NCI-H1105 (cell line): Measurements from ENCODE around the gene SKAP1.
A peak's percentile ranks its signal among the peaks of the same experiment; 100 is the strongest.

Experiments used
- DNase-seq: peaks from one replicate; lab custom pipeline; 2025; lab: John Stamatoyannopoulos, UW

Gene SKAP1

GRCh38 chr17:48144976-48145798 lies 284.8 kb downstream of the SKAP1 start:
- no peak for DNase-seq

GRCh38 chr17:48144231-48144630 lies 285.8 kb downstream of the SKAP1 start:
- DNase-seq = no peak

- no peak for DNase-seq
Measured at GRCh38 chr17:48143629-48144028, 286.4 kb downstream of the SKAP1 start.

- DNase-seq = no peak
Measured at GRCh38 chr17:48139944-48140343, 290.1 kb downstream of the SKAP1 start.

GRCh38 chr17:48137656-48138055 lies 292.4 kb downstream of the SKAP1 start:
- no peak for DNase-seq

- no peak for DNase-seq
Measured at GRCh38 chr17:48134912-48135480, 295.0 kb downstream of the SKAP1 start.

GRCh38 chr17:48132385-48132784 lies 297.6 kb downstream of the SKAP1 start:
- DNase-seq = no peak

GRCh38 chr17:48131216-48131824 lies 298.7 kb downstream of the SKAP1 start:
- peak; percentile 72 for DNase-seq

GRCh38 chr17:48129981-48130380 lies 300.0 kb downstream of the SKAP1 start:
- DNase-seq = no peak

- no peak for DNase-seq
Measured at GRCh38 chr17:48128400-48128799, 301.6 kb downstream of the SKAP1 start.

GRCh38 chr17:48127371-48128051 lies 302.5 kb downstream of the SKAP1 start:
- no peak for DNase-seq

GRCh38 chr17:48126532-48126850 lies 303.5 kb downstream of the SKAP1 start:
- DNase-seq = no peak

GRCh38 chr17:48125829-48126531 lies 304.0 kb downstream of the SKAP1 start:
- no peak for DNase-seq

- DNase-seq = no peak
Measured at GRCh38 chr17:48123776-48124388, 306.1 kb downstream of the SKAP1 start.

GRCh38 chr17:48123111-48123510 lies 306.9 kb downstream of the SKAP1 start:
- no peak for DNase-seq

- DNase-seq = no peak
Measured at GRCh38 chr17:48122665-48123045, 307.4 kb downstream of the SKAP1 start.

GRCh38 chr17:48121923-48122664 lies 307.9 kb downstream of the SKAP1 start:
- no peak for DNase-seq

GRCh38 chr17:48113201-48113676 lies 316.8 kb downstream of the SKAP1 start:
- DNase-seq = no peak

- no peak for DNase-seq
Measured at GRCh38 chr17:48111937-48112241, 318.1 kb downstream of the SKAP1 start.

- no peak for DNase-seq
Measured at GRCh38 chr17:48110761-48111160, 319.3 kb downstream of the SKAP1 start.
